Trophoblast cell (in vitro differentiated cells and primary cell): ENCODE results near the gene DCTD.
A peak's percentile ranks its signal among the peaks of the same experiment; 100 is the strongest.

ENCODE experiments used
- DNase-seq, 2 donors: peaks; one replicate each; pipeline ENCODE4 v3.0.0-alpha.2; 2016
- H2AFZ ChIP-seq: 2 replicates; pipeline ENCODE4 v1.6.1; 2013; ENCODE audit warnings: low read length, moderate library complexity, mild to moderate bottlenecking; ENCODE audit not compliant: insufficient read depth, poor library complexity
- H2AK5ac ChIP-seq: 2 replicates; pipeline ENCODE4 v1.6.1; 2013; ENCODE audit warnings: mild to moderate bottlenecking, low read length
- H2BK120ac ChIP-seq: 2 replicates; pipeline ENCODE4 v1.6.1; 2013; ENCODE audit warnings: low read length, mild to moderate bottlenecking, moderate library complexity; ENCODE audit not compliant: insufficient read depth, poor library complexity
- H2BK12ac ChIP-seq: 2 replicates; pipeline ENCODE4 v1.6.1; 2013; ENCODE audit warnings: mild to moderate bottlenecking, low read length, moderate library complexity
- H2BK5ac ChIP-seq: 2 replicates; pipeline ENCODE4 v1.6.1; 2013; ENCODE audit warnings: low read length, low read depth, moderate library complexity, mild to moderate bottlenecking; ENCODE audit not compliant: poor library complexity
- H3K14ac ChIP-seq: 2 replicates; pipeline ENCODE4 v1.6.1; 2013; ENCODE audit warnings: mild to moderate bottlenecking, low read length
- H3K18ac ChIP-seq: 2 replicates; pipeline ENCODE4 v1.6.1; 2013; ENCODE audit warnings: mild to moderate bottlenecking, low read length
- H3K23ac ChIP-seq: 2 replicates; pipeline ENCODE4 v1.6.1; 2013; ENCODE audit warnings: low read length
- H3K27ac ChIP-seq: 2 replicates; pipeline ENCODE4 v1.5.1; 2013; ENCODE audit warnings: low read depth, mild to moderate bottlenecking, inconsistent platforms, low read length, moderate library complexity
- H3K27me3 ChIP-seq: 2 replicates; pipeline ENCODE4 v1.6.1; 2013; ENCODE audit warnings: inconsistent platforms, mild to moderate bottlenecking, low read length, moderate library complexity; ENCODE audit not compliant: insufficient read depth
- H3K36me3 ChIP-seq, 2 experiments: 1 replicate in 1 of 2; 2 replicates in 1 of 2; pipeline ENCODE4 v1.6.1; 2013; ENCODE audit warnings: low read length in 2 of 2, mild to moderate bottlenecking in 2 of 2, moderate library complexity in 1 of 2; ENCODE audit not compliant: insufficient read depth in 2 of 2, control insufficient read depth in 1 of 2
- H3K4ac ChIP-seq: 2 replicates; pipeline ENCODE4 v1.6.1; 2013; ENCODE audit warnings: low read depth, mild to moderate bottlenecking, low read length, moderate library complexity
- H3K4me1 ChIP-seq, 2 experiments: 1 replicate in 1 of 2; 2 replicates in 1 of 2; pipeline ENCODE4 v1.6.1; 2013; ENCODE audit warnings: low read length in 2 of 2, mild to moderate bottlenecking in 2 of 2, moderate library complexity in 1 of 2; ENCODE audit not compliant: insufficient read depth in 2 of 2, control insufficient read depth in 1 of 2
- H3K4me2 ChIP-seq: 2 replicates; pipeline ENCODE4 v1.6.1; 2013; ENCODE audit warnings: inconsistent platforms, mild to moderate bottlenecking, low read length, moderate library complexity
- H3K4me3 ChIP-seq: 2 replicates; pipeline ENCODE4 v1.5.1; 2013; ENCODE audit warnings: mild to moderate bottlenecking, low read depth, low read length, inconsistent platforms
- H3K79me1 ChIP-seq: one replicate; pipeline ENCODE4 v1.6.1; 2013; ENCODE audit warnings: low read length
- H3K79me2 ChIP-seq: 2 replicates; pipeline ENCODE4 v1.6.1; 2013; ENCODE audit warnings: low read length, mild to moderate bottlenecking; ENCODE audit not compliant: control insufficient read depth, insufficient read depth, poor library complexity
- H3K9ac ChIP-seq: 2 replicates; pipeline ENCODE4 v1.6.1; 2013; ENCODE audit warnings: mild to moderate bottlenecking, low read length
- H3K9me3 ChIP-seq: 2 replicates; pipeline ENCODE4 v1.6.1; 2013; ENCODE audit warnings: low read depth, mild to moderate bottlenecking, control low read depth, inconsistent platforms, low read length; ENCODE audit not compliant: insufficient read depth
- H4K12ac ChIP-seq: 2 replicates; pipeline ENCODE4 v1.6.1; 2013; ENCODE audit warnings: low read depth, mild to moderate bottlenecking, low read length, moderate library complexity
- H4K8ac ChIP-seq: 2 replicates; pipeline ENCODE4 v1.6.1; 2013; ENCODE audit warnings: low read depth, mild to moderate bottlenecking, low read length, moderate library complexity
- H4K91ac ChIP-seq: one replicate; pipeline ENCODE4 v1.6.1; 2013; ENCODE audit warnings: low read depth, mild to moderate bottlenecking, low read length, moderate library complexity
- WGBS: extraction: QIAGEN DNeasy Blood & Tissue Kit; methylation state at CpG from one replicate; pipeline ENCODE4 v1.1.7; 2013; ENCODE audit warnings: missing lambda C conversion rate; ENCODE audit not compliant: insufficient read length, insufficient coverage; ENCODE audit errors: extremely low coverage; 5-methylcytosine and 5-hydroxymethylcytosine counted together

Gene DCTD

DNA sequence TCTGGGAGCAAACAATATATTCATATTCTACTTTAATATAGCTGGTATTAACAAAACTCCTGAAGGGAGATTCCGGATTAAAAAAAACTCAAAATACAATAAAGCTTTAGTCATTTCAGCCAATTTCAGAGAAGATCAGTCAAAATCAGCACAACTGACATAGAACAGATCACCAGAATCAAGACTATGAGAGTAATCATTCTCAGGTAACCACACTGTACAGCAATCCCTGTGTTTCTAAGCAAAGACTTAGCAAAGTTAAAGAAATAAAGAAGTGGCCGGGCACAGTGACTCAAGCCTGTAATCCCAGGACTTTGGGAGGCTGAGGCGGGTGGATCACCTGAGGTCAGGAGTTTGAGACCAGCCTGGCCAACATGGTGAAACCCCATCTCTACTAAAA lies 9.1 kb downstream of the DCTD start:
- WGBS = no CpG with 5 or more reads among the region's 3 CpGs
- H3K79me1 ChIP-seq = peaks cover 10% of the 10 kb centered on the region
- H3K4me2 ChIP-seq = no peak overlapping the region
- no peak overlapping the region for H2BK12ac ChIP-seq
- H2AFZ ChIP-seq = no peak overlapping the region
- H4K8ac ChIP-seq = no peak overlapping the region
- peaks cover 3% of the 10 kb centered on the region for H3K79me2 ChIP-seq
- no peaks in the 10 kb centered on the region for H3K9me3 ChIP-seq
- H3K9ac ChIP-seq = no peak overlapping the region
- H4K91ac ChIP-seq = no peak overlapping the region
- no peak overlapping the region for H3K23ac ChIP-seq
- H4K12ac ChIP-seq = no peak overlapping the region
- no peak overlapping the region for H3K27ac ChIP-seq
- H2BK120ac ChIP-seq = no peak overlapping the region
- H3K4ac ChIP-seq = no peak overlapping the region
- no peak overlapping the region for H2BK5ac ChIP-seq
- peaks cover 23 to 28% of the 10 kb centered on the region in 2 experiments for H3K4me1 ChIP-seq
- no peak overlapping the region for H3K14ac ChIP-seq
- no peak overlapping the region for H3K4me3 ChIP-seq
- H2AK5ac ChIP-seq = no peak overlapping the region
- no peak for DNase-seq
- no peaks in the 10 kb centered on the region for H3K27me3 ChIP-seq
- no peak overlapping the region for H3K18ac ChIP-seq
- H3K36me3 ChIP-seq = peaks cover 9 to 17% of the 10 kb centered on the region in 2 experiments

GRCh38 chr4:182907396-182907795 lies 9.8 kb downstream of the DCTD start:
- no peak overlapping the region for H3K9ac ChIP-seq
- H2BK120ac ChIP-seq = no peak overlapping the region
- peaks cover 5% of the 10 kb centered on the region for H3K79me1 ChIP-seq
- no peak overlapping the region for H4K91ac ChIP-seq
- H2AFZ ChIP-seq = no peak overlapping the region
- H3K4me3 ChIP-seq = no peak overlapping the region
- H3K18ac ChIP-seq = no peak overlapping the region
- H4K8ac ChIP-seq = no peak overlapping the region
- peaks cover 17 to 22% of the 10 kb centered on the region in 2 experiments for H3K4me1 ChIP-seq
- no peak overlapping the region for H3K4ac ChIP-seq
- H3K27ac ChIP-seq = no peak overlapping the region
- no peaks in the 10 kb centered on the region for H3K27me3 ChIP-seq
- H3K14ac ChIP-seq = no peak overlapping the region
- no peak for DNase-seq
- H2AK5ac ChIP-seq = no peak overlapping the region
- H3K9me3 ChIP-seq = no peaks in the 10 kb centered on the region
- no peak overlapping the region for H3K23ac ChIP-seq
- H3K79me2 ChIP-seq = no peaks in the 10 kb centered on the region
- peaks cover 9 to 19% of the 10 kb centered on the region in 2 experiments for H3K36me3 ChIP-seq
- no peak overlapping the region for H2BK5ac ChIP-seq
- no CpG with 5 or more reads among the region's 8 CpGs for WGBS
- no peak overlapping the region for H4K12ac ChIP-seq
- no peak overlapping the region for H3K4me2 ChIP-seq
- no peak overlapping the region for H2BK12ac ChIP-seq

GRCh38 chr4:182906786-182907185 lies 10.4 kb downstream of the DCTD start:
- Histone ChIP-seq H4K8ac (no peak overlapping the region), H3K4me3 (no peak overlapping the region), H3K23ac (no peak overlapping the region), H3K4me2 (no peak overlapping the region), H3K36me3 (peaks cover 11 to 21% of the 10 kb centered on the region in 2 experiments), H3K9ac (no peak overlapping the region), H4K12ac (no peak overlapping the region), H2AK5ac (no peak overlapping the region), H3K27ac (no peak overlapping the region), H2BK120ac (no peak overlapping the region), H4K91ac (no peak overlapping the region), H3K27me3 (no peaks in the 10 kb centered on the region), H3K4ac (no peak overlapping the region), H2BK5ac (no peak overlapping the region), H3K79me1 (peaks cover 5% of the 10 kb centered on the region), H3K18ac (no peak overlapping the region), H3K14ac (no peak overlapping the region), H3K9me3 (no peaks in the 10 kb centered on the region), H2AFZ (no peak overlapping the region), H3K4me1 (peaks cover 17 to 22% of the 10 kb centered on the region in 2 experiments), H2BK12ac (no peak overlapping the region), H3K79me2 (no peaks in the 10 kb centered on the region)
- DNase-seq = no peak
- WGBS = no CpG with 5 or more reads among the region's 4 CpGs

DNA sequence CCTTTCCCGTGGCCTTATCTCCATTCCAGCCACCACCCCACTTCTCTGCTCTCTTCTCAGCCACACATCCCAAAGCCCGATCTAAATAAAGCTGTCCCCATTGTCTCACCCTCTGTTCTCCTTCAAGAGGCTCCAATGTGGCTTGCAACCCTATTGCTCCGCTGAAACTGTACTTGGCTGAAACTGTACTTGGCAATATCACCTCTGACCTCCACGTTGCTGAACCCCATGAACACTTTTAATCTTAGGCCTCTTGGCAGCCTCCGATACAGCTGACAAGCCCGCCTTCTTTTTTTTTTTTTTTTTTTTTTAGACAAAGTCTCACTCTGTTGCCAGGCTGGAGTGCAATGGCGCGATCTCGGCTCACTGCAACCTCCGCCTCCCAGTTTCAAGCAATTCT lies 12.1 kb downstream of the DCTD start:
- Histone ChIP-seq H2BK120ac (no peak overlapping the region), H2BK12ac (no peak overlapping the region), H4K91ac (peak overlapping the region; percentile 15)

More for the DNA sequence above, 12.1 kb downstream of the DCTD start:
- no peaks in the 10 kb centered on the region for H3K27me3 ChIP-seq
- H4K12ac ChIP-seq = no peak overlapping the region
- no peak overlapping the region for H3K4ac ChIP-seq
- H2AFZ ChIP-seq = no peak overlapping the region
- H3K4me2 ChIP-seq = peak overlapping the region; percentile 11
- no peak overlapping the region for H2BK5ac ChIP-seq
- H3K4me1 ChIP-seq = peaks cover 17 to 22% of the 10 kb centered on the region in 2 experiments
- no peak overlapping the region for H3K9ac ChIP-seq
- no peak overlapping the region for H4K8ac ChIP-seq
- H3K23ac ChIP-seq = no peak overlapping the region
- no CpG with 5 or more reads among the region's 10 CpGs for WGBS
- H3K4me3 ChIP-seq = no peak overlapping the region
- no peaks in the 10 kb centered on the region for H3K79me2 ChIP-seq
- H3K36me3 ChIP-seq = peaks cover 10 to 19% of the 10 kb centered on the region in 2 experiments
- peaks cover 5% of the 10 kb centered on the region for H3K79me1 ChIP-seq
- peak overlapping the region; percentile 64 for H3K27ac ChIP-seq
- no peak overlapping the region for H2AK5ac ChIP-seq
- H3K18ac ChIP-seq = no peak overlapping the region
- no peak overlapping the region for H3K14ac ChIP-seq
- DNase-seq = no peak
- no peaks in the 10 kb centered on the region for H3K9me3 ChIP-seq
